HL-60 (cell line): ENCODE data around the gene RBM22.
"Not testable (repeated sequence)": the region's sequence is repeated elsewhere in the genome, so short reads cannot be mapped to it uniquely, and the experiment has no call there.

Experiments used
- DNase-seq, 2 experiments: peaks; one replicate each; pipeline ENCODE4 v3.0.0-alpha.2; 2010 to 2020; ENCODE audit warnings: low read depth in 1 of 2, low spot score in 1 of 2
- H3K27ac ChIP-seq: fragments of 250-450 bp; sonication (Bioruptor Pico); replicated peaks from 2 replicates; pipeline ENCODE4 v1.5.1; 2020; ENCODE audit warnings: mild to moderate bottlenecking, moderate library complexity
- H3K27me3 ChIP-seq: fragments of 250-450 bp; sonication (Bioruptor Pico); 2 replicates; pipeline ENCODE4 v1.5.1; 2021; ENCODE audit warnings: mild to moderate bottlenecking, moderate library complexity; ENCODE audit not compliant: insufficient read depth, poor library complexity, severe bottlenecking
- H3K4me3 ChIP-seq: replicated peaks from 2 replicates; pipeline ENCODE4 v1.5.1; 2011; ENCODE audit warnings: mild to moderate bottlenecking, control low read depth, low read length; ENCODE audit not compliant: insufficient read depth
- CTCF ChIP-seq: IDR thresholded peaks from one replicate; pipeline ENCODE4 v1.5.1; 2011; ENCODE audit warnings: low read length, control low read depth, inconsistent platforms; ENCODE audit not compliant: insufficient read depth
- GABPA ChIP-seq: IDR thresholded peaks from 2 replicates; pipeline ENCODE4 v1.6.1; 2012; ENCODE audit warnings: low read depth
- POLR2AphosphoS5 ChIP-seq: IDR thresholded peaks from 2 replicates; pipeline ENCODE4 v1.6.1; 2012; ENCODE audit warnings: low read depth
- REST ChIP-seq: IDR thresholded peaks from 2 replicates; pipeline ENCODE4 v1.6.1; 2012; ENCODE audit warnings: low read depth; ENCODE audit not compliant: insufficient replicate concordance
- SPI1 ChIP-seq: IDR thresholded peaks from 2 replicates; pipeline ENCODE4 v1.6.1; 2012; ENCODE audit warnings: low read depth, mild to moderate bottlenecking, borderline replicate concordance
- long read RNA-seq: library from polyadenylated mRNA; unstranded; transcript quantifications from one replicate; pipeline ENCODE4 v2.0.0, GENCODE V29; 2020

Gene RBM22
- long read RNA-seq, transcript RBM22-201 (11 exons, 2,342 nt), result major isoform, 277 of 319 reads
- long read RNA-seq, partial matches to known transcripts, result 30 of 319 reads
- long read RNA-seq, other reads (novel, unspliced or antisense), result 7 of 319 reads

GRCh38 chr5:150700594-150701377, at the start of gene RBM22:
Gene RBM22 (minus strand): TSS chr5:150701062. CDS start chr5:150700985, 77 bp downstream.
- peak; percentile 78 to 93 for DNase-seq
- peak within 1 kb of the TSS; percentile 94 for H3K27ac ChIP-seq

GRCh38 chr5:150750469-150750868, 49.6 kb upstream of the RBM22 start:
- Histone ChIP-seq H3K27me3 (no peaks in the 10 kb centered on the region), H3K4me3 (no peak overlapping the region), H3K27ac (no peak overlapping the region)
- TF ChIP-seq SPI1 (no peak), CTCF (no peak), POLR2AphosphoS5 (no peak), REST (no peak), GABPA (no peak)
- DNase-seq, result no peak

More at GRCh38 chr5:150700594-150701377, at the start of gene RBM22:
- Histone ChIP-seq H3K4me3 (peak within 1 kb of the TSS; percentile 98), H3K27me3 (no peaks in the 10 kb centered on the region)
- TF ChIP-seq POLR2AphosphoS5 (peak; percentile 83; the same call in 1 of the 2 replicates), SPI1 (no peak), GABPA (peak; percentile 55), REST (peak; percentile 24), CTCF (peak; percentile 34)

- H3K27ac ChIP-seq, H3K4me3 ChIP-seq, DNase-seq, H3K27me3 ChIP-seq: not testable (repeated sequence)
Observed at GRCh38 chr5:150743142-150743488, 42.3 kb upstream of the RBM22 start.

GRCh38 chr5:150742455-150743141, 41.7 kb upstream of the RBM22 start:
- not testable (repeated sequence) for DNase-seq, H3K27me3 ChIP-seq, H3K27ac ChIP-seq, H3K4me3 ChIP-seq
